Activated gamma-delta T cell treated with Interleukin-2 at 50 U/mL for 16 hours (primary cell): ENCODE measurements around the gene AQP10.
"Not testable (repeated sequence)": the region's sequence is repeated elsewhere in the genome, so short reads cannot be mapped to it uniquely, and the experiment has no call there.

Experiments
- DNase-seq: peaks from one replicate; pipeline ENCODE4 v3.0.0-alpha.2; 2020

AQP10 gene, protein sequence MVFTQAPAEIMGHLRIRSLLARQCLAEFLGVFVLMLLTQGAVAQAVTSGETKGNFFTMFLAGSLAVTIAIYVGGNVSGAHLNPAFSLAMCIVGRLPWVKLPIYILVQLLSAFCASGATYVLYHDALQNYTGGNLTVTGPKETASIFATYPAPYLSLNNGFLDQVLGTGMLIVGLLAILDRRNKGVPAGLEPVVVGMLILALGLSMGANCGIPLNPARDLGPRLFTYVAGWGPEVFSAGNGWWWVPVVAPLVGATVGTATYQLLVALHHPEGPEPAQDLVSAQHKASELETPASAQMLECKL

DNA sequence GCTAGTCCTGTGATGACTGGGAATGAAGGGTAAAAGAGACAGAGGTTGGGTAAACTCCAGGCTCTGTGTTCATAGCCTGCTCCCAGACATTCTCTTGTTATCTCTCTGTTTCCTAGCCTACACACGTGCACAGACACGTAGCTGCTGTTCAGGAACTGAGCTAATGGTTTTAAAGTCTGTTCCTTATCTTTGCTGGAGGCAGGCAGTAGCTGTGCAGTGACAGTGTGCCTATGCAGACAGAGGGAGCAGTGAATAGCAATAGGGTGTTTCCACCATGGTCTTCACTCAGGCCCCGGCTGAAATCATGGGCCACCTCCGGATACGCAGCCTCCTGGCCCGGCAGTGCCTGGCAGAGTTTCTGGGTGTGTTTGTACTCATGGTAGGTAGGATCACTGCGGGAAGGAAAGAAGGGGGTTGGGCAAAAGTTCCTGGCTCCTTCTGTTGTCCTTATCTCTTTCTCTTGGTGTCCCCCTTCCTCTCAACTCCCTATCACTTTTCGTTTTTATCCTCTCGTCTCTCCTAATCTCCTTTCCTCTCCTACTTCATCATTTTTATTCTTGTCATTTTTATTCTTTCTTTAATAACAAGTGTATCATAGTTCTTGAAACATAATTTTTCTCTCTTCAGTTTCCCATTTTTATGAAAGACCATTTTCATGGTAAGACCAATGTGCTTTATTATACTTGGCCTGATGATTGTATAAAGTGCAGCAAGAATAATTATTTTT, at the start of gene AQP10:
Gene AQP10 (plus strand): TSS at position 212 of the 727 bp plus-strand sequence. CDS start 63 bp downstream, at position 275.
- DNase-seq, result no peak

DNA sequence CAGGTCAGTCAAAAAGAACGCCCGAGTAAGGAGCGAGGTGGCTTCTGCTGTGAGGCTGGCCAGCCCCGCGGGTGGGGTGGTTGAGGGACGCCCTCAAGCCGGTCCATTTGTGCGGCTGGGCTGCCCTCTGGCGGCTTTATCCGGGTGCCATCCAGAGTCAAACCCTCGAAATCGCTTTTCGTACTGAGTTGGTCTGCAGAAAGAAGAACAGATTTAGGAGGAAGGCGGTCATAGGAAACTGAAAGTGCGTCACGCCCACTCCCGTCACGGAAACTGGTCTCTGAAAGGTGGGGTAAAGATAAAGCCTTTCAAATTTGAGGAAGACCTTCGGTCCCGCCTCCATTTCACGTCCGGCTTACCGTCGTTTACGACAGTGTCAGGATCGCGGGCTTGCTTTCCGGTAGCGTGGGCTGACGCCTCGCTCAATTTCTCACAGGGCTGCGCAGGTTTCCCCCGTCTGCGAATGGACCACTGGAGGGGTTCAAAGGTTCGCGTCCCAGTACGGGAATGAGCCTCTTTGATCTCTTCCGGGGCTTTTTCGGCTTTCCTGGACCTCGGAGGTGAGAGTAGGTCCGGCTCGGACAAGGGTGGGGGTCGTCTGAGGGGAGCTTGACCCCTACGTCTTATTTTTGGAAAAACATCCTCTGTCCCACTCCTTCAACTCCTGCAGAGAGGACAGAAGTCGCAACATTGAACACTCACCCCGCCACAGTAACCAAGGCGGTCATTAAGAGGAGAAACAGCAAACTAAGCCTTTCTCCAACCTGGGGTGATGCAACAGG, 48.5 kb upstream of the AQP10 start, which contains the start of gene HAX1:
Gene HAX1 (plus strand): TSS at position 413 of the 782 bp plus-strand sequence. CDS start 95 bp downstream, at position 508.
- DNase-seq, result peak; percentile 95

DNA sequence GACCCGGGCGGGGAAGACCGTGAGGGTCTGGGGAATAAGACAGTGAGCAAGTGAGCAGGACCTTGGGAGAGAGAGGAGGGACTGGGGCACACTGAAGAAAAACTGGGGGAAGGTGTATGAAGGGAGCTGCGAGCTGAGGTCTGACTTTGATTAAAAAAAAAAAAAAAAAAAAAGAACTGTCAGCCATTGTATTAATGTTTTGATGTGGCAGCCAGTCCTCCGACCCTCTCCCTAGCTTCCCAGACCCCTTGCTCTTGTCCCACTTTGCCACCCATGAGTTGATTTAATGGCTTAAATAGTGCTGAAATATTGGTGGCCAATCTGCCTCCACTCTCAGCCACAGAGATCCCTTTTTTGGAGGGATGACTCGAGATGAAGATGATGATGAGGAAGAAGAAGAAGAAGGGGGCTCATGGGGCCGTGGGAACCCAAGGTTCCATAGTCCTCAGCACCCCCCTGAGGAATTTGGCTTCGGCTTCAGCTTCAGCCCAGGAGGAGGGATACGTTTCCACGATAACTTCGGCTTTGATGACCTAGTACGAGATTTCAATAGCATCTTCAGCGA, 47.8 kb upstream of the AQP10 start:
- DNase-seq, result no peak

DNA sequence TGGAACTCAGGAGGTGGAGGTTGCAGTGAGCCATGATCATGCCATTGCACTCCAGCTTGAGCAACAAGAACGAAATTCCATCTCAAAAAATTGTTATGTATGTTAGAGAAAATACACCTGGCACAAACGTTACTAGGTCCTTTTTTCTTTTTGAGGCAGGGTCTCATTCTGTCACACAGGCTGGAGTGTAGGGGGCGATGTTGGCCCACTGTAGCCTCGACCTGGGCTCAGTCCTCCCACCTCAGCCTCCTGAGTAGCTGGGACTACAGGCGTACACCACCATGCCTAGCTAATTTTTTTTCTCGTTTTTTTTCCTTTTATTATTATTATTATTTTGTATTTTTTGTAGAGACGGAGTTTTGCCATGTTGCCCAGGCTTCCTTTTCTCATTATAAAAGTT, 44.1 kb upstream of the AQP10 start:
- DNase-seq, result no peak

DNA sequence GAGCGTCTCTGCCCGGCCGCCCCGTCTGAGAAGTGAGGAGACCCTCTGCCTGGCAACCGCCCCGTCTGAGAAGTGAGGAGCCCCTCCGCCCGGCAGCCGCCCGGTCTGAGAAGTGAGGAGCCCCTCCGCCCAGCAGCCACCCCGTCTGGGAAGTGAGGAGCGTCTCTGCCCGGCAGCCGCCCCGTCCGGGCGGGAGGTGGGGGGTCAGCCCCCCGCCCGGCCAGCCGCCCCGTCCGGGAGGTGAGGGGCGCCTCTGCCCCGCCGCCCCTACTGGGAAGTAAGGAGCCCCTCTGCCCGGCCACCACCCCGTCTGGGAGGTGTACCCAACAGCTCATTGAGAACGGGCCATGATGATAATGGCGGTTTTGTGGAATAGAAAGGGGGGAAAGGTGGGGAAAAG, 33.3 kb upstream of the AQP10 start:
- DNase-seq, result not testable (repeated sequence)

DNA sequence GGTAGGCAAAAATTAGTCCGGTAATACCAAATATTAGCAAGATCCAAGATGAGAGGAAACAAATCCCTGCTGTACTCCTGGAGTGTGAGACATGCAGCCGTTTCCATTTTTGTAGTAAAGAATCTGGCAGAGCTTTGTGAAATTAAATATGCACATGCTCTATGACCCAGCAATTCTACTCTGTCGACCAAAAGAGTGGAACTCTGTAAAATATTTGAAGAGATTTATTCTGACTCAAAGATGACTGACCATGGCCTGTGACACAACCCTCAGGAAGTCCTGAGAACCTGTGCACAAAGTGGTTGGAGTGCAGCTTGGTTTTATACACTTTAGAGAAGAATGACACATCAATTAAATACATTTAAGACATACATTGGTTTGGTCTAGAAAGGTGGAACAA, 32.2 kb upstream of the AQP10 start:
- DNase-seq, result no peak

DNA sequence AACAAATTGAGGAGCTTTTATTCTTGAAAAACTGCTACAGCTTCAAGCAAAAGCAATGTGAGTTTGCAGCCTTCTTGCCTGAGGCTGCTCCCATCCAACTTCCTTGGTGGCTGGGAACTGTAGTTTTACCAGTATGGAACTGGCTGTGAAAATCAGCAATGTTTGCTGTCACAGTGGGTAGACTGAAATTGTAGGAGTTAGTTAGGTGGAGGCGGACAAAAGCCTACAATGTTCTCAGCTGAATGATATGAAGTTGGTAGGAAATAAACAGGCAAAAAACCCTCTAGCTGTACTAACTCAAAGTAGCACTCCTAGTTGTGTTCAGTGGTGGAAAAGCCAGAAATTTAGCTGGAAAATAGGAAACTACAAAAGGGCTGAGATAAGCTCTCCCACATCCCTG, 30.0 kb upstream of the AQP10 start:
- no peak for DNase-seq

DNA sequence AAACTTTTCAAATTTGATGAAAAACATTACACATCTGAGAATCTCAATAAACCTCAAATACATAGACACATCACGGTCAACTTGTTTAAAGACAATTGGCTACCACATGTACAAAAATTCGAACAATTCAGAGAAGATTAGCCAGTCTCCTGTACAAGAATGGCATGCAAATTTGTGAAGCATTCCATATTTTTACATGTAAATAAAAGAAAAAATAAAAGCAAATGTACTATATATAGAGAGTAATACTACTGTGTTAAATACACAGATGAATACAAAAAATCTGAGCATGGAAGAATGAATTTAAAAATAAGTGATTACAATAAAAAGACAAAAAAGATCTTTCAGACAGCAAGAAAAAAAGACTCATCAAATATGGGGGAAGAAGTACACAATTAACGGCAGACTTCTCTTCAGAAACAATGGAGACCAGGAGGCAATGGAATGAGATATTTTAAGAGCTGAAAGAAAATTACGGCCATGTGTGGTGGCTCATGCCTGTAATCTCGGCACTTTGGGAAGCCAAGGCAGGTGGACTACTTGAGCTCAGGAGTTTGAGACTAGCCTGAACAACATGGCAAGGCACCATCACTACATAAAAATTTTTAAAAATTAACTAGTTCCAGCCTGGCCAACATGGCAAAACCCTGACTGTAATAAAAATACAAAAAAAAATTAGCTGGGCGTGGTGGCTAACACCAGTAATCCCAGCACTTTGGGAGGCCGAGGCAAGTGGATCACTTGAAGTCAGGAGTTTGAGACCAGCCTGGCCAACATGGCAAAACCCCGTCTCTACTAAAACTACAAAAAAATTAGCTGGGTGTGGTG, 25.3 kb upstream of the AQP10 start:
- DNase-seq, result no peak

DNA sequence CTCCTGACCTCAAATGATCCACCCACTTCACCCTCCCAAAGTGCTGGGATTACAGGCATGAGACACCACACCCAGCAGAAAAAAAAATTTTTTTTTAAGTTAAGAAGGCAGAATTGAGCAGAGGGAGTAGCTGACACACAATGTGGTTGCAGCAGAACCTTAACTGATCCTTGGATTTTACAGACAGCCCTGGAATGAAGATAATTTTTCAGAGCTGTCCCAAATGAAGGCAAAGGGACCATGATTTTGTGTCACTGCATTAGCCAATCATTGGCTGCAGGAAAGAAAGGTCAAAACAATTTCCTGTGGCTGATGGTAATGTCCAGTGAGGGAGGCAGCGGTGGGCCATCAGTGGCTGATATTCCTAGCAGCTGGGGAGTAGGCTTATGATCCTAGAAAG, 19.3 kb upstream of the AQP10 start:
- no peak for DNase-seq

DNA sequence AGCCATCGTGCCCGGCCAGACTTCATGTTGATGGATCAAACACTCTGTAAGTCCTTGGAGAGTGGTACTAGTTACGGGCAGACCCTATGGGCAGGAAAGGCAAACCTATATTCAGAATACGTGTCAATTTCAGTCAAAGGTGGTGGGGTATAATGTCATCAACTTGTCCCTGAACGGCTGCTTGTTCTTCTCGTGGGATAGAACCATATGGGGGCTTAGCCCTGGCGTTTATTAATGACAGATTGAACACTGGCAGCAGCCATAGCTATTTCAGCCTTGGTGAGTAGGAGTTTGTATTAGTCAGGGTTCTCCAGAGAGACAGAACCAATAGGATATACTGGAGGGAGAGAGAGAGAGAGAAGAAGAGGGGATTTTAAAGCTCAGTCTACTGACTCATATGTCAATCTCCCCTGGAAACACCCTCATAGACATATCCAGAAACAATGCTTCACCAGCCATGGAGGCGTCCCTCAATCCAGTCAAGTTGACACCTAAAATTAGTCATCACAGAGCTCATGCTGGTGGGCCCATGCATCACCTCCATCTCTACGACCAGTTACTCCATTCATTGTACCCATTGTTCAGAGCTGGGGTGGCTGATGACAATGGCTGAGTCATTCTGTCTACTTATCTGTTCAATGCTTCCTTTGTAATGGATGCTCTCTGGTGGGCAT, 16.1 kb upstream of the AQP10 start:
- DNase-seq, result no peak

DNA sequence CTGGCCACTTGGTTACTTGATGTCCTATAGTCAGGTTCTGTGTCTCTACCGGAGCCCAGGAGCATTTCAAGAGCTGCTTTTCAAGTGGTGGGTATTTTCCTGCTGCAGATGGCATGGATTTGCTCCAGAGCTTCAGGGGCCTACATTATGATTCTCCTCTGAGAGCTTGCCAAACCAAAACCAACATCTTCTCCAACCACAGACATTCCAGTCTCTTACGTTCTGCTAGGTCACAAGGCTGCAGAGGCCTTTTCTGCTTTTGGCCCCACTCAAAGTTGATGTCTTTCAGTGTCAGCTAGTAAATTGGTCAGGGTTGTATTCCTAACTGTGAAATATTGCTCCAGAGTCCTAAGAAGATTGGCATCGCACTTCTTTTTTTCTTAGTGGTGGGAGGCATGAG, 14.7 kb upstream of the AQP10 start:
- DNase-seq, result no peak

DNA sequence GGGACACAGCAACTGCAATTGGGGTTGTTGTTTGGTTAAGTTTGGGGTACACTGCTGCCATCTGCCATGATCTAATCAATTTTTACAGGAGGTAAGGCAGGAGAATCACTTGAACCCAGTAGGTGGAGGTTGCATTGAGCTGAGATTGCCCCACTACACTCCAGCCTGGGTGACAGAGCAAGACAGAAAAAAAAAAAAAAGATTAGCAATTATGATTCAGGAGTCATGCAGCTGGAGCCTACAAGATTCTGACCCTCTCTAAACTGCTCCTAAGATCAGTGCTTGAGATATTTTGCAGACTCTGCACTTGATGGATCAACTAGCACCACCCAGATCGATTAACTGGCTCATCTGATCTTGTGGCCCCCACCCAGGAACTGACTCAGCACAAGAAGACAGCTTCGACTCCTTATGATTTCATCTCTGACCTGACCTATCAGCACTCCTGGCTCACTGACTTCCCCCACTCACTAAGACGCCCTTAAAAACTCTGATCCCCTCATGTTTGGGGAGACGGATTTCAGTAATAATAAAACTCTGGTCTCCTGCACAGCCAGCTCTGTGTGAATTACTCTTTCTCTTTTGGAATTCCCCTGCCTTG, 13.1 kb upstream of the AQP10 start:
- DNase-seq, result not testable (repeated sequence)

DNA sequence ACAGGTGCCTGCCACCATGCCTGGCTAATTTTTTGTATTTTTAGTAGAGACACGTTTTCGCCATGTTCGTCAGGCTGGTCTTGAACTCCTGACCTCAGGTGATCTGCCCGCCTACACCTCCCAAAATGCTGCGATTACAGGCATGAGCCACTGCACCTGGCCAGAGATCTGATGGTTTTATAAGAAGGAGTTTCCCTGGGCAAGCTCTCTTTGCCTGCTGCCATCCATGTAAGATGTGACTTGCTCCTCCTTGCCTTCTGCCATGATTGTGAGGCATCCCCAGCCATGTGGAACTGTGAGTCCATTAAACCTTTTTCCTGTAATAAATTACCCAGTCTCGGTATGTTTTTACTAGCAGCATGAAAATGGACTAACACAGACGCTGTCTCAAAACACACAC, 11.8 kb upstream of the AQP10 start:
- DNase-seq, result not testable (repeated sequence)

DNA sequence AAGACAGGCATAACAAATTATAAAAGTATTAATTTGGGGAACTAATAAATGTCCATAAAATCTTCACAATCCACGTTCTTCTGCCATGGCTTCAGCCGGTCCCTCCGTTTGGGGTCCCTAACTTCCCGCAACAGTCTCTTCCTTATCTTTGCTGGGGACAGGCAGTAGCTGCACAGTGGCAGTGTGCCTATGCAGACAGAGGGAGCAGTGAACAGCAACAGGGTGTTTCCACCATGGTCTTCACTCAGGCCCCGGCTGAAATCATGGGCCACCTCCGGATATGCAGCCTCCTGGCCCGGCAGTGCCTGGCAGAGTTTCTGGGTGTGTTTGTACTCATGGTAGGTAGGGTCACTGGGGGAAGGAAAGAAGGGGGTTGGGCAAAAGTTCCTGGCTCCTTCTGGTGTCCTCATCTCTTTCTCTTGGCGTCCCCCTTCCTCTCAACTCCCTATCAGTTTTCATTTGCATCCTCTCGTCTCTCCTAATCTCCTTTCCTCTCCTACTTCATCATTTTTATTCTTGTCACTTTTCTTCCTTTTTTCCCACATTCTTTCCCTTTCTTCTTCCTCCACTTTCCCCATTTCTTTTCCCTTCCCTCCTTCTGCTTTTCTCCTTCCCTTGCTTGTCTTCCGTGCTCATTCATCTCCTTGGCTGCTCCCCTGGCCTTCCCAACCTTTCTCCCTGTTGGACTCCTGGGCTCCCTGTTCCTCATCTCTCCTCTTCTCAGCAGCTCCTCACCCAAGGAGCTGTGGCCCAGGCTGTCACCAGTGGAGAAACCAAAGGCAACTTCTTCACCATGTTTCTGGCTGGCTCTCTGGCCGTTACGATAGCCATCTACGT, 8.4 kb upstream of the AQP10 start:
- not testable (repeated sequence) for DNase-seq

DNA sequence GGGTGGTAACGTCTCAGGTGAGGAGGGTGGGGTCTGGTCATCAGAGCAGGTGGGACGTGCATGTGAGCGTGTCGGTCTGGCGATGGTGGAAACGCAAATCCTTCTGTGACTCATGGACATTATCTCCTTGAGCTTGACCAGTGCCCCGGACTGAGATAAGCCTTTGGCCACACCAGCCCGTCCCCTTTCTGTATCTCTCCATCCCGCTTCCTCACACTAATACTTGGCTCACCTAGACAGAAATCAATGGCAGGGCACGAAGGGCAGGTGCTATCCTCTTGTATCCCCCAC, 7.9 kb upstream of the AQP10 start:
- no peak for DNase-seq

DNA sequence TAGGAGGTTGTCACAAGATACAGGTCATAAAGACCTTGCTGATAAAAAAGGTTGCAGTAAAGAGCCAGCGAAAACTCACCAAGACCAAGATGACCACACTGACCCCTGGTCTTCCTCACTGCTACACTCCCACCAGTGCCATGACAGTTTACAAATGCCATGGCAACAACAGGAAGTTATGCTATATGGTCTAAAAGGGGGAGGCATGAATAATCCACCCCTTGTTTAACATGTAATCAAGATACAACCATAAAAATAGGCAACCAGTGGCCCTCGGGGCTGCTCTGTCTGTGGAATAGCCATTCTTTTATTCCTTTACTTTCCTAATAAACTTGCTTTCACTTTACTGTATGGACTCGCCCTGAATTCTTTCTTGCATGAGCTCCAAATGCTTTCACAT, 6.7 kb upstream of the AQP10 start:
- not testable (repeated sequence) for DNase-seq

DNA sequence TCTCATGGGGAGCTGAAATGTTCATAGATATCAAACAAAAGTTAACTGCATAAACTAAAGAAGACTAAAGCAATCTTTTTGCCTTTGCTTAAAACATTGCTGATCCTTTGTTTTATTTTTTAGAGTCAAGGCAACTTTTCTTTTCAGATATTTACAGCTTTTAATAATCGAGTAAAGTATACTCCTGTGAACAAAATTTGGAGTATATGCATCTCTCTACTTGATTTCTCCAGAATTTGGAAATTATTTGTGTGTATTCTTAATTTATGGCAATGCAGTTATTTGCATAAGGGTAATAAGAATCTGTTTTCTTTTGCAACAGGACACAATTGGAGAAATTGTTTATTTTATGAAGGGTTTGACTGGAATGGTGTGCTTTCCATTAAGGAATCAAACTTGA, 4.2 kb upstream of the AQP10 start:
- no peak for DNase-seq

DNA sequence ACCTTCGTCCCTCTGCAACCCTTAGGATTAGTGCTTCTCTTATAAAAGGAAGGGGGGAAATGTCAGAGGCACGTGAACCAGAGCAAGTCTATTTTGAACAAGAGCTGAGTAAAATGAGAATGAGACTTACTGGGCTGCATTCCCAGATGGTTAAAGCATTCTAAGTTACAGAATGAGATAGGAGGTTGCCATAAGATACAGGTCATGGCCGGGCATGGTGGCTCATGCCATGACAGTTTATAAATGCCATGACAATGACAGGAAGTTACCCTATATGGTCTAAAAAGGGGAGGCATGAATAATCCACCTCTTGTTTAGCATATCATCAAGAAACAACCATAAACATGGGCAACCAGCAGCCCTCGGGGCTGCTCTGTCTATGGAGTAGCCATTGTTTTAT, 2.5 kb upstream of the AQP10 start:
- no peak for DNase-seq

DNA sequence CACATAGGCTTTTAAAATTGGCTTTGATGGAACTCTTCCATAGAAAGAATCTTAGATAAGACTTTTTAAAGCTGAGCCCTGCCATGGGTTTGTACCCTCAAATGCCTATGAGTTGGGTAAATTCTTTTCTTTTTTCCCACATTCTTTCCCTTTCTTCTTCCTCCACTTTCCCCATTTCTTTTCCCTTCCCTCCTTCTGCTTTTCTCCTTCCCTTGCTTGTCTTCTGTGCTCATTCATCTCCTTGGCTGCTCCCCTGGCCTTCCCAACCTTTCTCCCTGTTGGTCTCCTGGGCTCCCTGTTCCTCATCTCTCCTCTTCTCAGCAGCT, 679 bp downstream of the AQP10 start:
- DNase-seq, result not testable (repeated sequence)

DNA sequence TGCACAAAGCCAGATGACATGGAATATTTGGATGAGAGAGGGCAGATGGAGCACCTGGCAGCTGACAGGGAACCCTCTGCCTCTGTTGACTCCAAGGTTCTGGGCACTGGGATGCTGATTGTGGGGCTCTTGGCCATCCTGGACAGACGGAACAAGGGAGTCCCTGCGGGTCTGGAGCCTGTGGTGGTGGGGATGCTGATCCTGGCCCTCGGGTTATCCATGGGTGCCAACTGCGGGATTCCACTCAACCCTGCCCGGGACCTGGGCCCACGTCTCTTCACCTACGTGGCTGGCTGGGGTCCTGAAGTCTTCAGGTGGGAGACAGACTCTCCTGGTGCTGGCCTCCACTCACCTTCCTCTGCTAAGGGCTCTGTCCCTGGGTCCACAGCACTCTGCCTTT, 2.6 kb downstream of the AQP10 start:
- DNase-seq, result no peak

DNA sequence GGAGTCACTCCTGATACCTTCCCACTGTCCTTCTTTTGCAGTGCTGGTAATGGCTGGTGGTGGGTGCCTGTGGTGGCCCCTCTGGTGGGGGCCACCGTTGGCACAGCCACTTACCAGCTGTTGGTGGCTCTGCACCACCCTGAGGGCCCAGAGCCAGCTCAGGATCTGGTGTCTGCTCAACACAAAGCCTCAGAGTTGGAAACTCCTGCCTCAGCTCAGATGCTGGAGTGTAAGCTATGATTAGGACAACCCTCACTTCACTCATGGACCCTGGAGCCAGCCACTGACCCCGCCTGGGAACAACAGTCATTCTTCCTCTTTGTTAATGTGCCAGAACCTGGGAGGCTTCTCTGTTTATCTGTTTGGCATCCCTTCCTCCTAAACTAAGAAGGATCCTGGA, 3.3 kb downstream of the AQP10 start:
- DNase-seq, result no peak
